Lower leg skin (tissue), 3 donors: ENCODE results near the gene SIGLEC10.

ENCODE experiments used
- POLR2A ChIP-seq, 2 donors: fragments of 450-650 bp; IDR thresholded peaks; one replicate each; pipeline ENCODE4 v1.6.1; 2016 to 2017; ENCODE audit warnings: antibody characterized with exemption in 2 of 2, mild to moderate bottlenecking in 1 of 2, moderate library complexity in 1 of 2
- TF ChIP-seq, protein P1 (sequence below), 3 donors: fragments of 450-650 bp; IDR thresholded peaks; one replicate each; pipeline ENCODE4 v1.5.1; 2016; ENCODE audit warnings: antibody characterized with exemption in 3 of 3, mild to moderate bottlenecking in 3 of 3, moderate library complexity in 2 of 3

DNA sequence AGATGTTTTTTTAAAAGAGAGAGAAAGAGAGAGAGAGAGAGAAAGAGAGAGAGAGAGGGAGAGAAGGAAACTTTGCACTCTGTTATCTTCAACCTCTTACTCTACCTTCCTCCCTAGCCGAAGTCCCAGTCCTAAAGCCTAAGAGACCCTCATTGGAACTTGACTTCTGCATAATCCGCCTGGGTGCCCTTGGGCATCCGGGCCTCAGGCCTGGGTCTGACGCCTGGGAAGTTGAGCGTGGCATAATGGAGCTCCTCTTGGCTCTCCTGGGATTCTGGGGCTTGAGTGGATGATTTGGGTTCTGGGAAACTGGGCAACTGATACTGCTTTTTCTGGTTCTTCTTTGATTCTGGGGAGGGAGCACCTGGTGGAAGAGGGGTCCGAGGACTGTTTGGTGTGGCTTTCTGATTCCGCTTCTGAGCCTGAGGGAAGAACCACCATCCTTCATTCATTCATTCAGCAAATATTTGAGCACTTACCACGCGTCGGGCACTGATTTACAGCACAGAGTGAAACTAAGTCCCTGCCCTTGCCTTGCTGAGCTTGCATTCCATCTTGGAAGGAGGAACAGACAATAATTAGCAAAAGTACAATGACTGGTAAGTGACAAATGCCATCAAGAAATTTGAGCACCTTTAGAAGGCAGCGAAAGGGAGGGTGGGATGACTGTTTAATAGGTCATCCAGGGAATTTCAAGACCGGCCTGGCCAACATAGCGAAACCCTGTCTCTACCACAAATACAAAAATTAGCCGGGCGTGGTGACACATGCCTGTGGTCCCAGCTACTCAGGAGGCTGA lies 6.3 kb downstream of the SIGLEC10 start:
- TF ChIP-seq POLR2A (IDR thresholded peaks at IDR 0.05), result no peak
- TF ChIP-seq, protein P1, sequence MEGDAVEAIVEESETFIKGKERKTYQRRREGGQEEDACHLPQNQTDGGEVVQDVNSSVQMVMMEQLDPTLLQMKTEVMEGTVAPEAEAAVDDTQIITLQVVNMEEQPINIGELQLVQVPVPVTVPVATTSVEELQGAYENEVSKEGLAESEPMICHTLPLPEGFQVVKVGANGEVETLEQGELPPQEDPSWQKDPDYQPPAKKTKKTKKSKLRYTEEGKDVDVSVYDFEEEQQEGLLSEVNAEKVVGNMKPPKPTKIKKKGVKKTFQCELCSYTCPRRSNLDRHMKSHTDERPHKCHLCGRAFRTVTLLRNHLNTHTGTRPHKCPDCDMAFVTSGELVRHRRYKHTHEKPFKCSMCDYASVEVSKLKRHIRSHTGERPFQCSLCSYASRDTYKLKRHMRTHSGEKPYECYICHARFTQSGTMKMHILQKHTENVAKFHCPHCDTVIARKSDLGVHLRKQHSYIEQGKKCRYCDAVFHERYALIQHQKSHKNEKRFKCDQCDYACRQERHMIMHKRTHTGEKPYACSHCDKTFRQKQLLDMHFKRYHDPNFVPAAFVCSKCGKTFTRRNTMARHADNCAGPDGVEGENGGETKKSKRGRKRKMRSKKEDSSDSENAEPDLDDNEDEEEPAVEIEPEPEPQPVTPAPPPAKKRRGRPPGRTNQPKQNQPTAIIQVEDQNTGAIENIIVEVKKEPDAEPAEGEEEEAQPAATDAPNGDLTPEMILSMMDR (IDR thresholded peaks at IDR 0.05), result no peak
